GM23338 (cell line): ENCODE results near the gene STK31. TPM values are rescaled to one million over a fixed set of nuclear protein-coding genes. Genes with fewer than 3 reads are reported as not detected.

ENCODE experiments used
- ATAC-seq: fragments of 200-7000 bp; cut with Tn5 transposase; 3 replicates; pipeline ENCODE4 v1.9.1; 2020
- DNase-seq: peaks from one replicate; pipeline ENCODE4 v3.0.0-alpha.2; 2015; ENCODE audit warnings: low spot score
- H2AFZ ChIP-seq: fragments of 200-600 bp; sonication (generic); 2 replicates; pipeline ENCODE4 v1.8.0; 2016; ENCODE audit warnings: antibody characterized with exemption, mild to moderate bottlenecking, moderate library complexity
- H3F3A ChIP-seq: fragments of 200-600 bp; sonication (generic); replicated peaks from 2 replicates; pipeline ENCODE4 v1.8.0; 2017; ENCODE audit warnings: antibody characterized with exemption, mixed run types, low read depth
- H3K27ac ChIP-seq: fragments of 200-600 bp; sonication (generic); 2 replicates; pipeline ENCODE4 v1.6.1; 2016; ENCODE audit warnings: low read depth
- H3K27me3 ChIP-seq: fragments of 200-600 bp; sonication (generic); 2 replicates; pipeline ENCODE4 v1.8.0; 2016; ENCODE audit warnings: mild to moderate bottlenecking, mixed run types, moderate library complexity; ENCODE audit not compliant: insufficient read depth
- H3K36me3 ChIP-seq: fragments of 200-600 bp; sonication (generic); 2 replicates; pipeline ENCODE4 v1.8.0; 2016; ENCODE audit warnings: mild to moderate bottlenecking; ENCODE audit not compliant: insufficient read depth
- H3K4me1 ChIP-seq: fragments of 200-600 bp; sonication (generic); 2 replicates; pipeline ENCODE4 v1.8.0; 2016; ENCODE audit warnings: mild to moderate bottlenecking, moderate library complexity; ENCODE audit not compliant: insufficient read depth
- H3K4me2 ChIP-seq: fragments of 200-600 bp; sonication (generic); 2 replicates; pipeline ENCODE4 v1.7.1; 2017; ENCODE audit warnings: mixed run types
- H3K4me3 ChIP-seq: fragments of 200-600 bp; sonication (generic); 2 replicates; pipeline ENCODE4 v1.6.1; 2016; ENCODE audit warnings: mixed run types
- H3K79me2 ChIP-seq: fragments of 200-600 bp; sonication (generic); replicated peaks from 2 replicates; pipeline ENCODE4 v1.8.0; 2017; ENCODE audit warnings: mild to moderate bottlenecking; ENCODE audit not compliant: insufficient read depth
- H3K9me2 ChIP-seq: fragments of 200-600 bp; sonication (generic); 2 replicates; pipeline ENCODE4 v1.8.0; 2017; ENCODE audit not compliant: insufficient read depth
- H4K20me1 ChIP-seq: fragments of 200-600 bp; sonication (generic); replicated peaks from 2 replicates; pipeline ENCODE4 v1.8.0; 2017; ENCODE audit warnings: mild to moderate bottlenecking; ENCODE audit not compliant: insufficient read depth
- H3K27ac Mint-ChIP-seq: 2 replicates; pipeline ENCODE4 v1.8.0; 2020; ENCODE audit warnings: inconsistent platforms, mild to moderate bottlenecking, moderate library complexity, mixed read lengths
- H3K27me3 Mint-ChIP-seq: 3 replicates; pipeline ENCODE4 v1.8.0; 2022; ENCODE audit warnings: low read depth, mild to moderate bottlenecking, moderate library complexity, mixed read lengths, inconsistent platforms; ENCODE audit not compliant: insufficient read depth, poor library complexity
- H3K36me3 Mint-ChIP-seq: 3 replicates; pipeline ENCODE4 v1.8.0; 2021; ENCODE audit warnings: low read depth, mild to moderate bottlenecking, inconsistent platforms, moderate library complexity, mixed read lengths
- H3K4me1 Mint-ChIP-seq: 3 replicates; pipeline ENCODE4 v1.8.0; 2020; ENCODE audit warnings: mild to moderate bottlenecking, inconsistent platforms, mixed read lengths
- H3K4me3 Mint-ChIP-seq: 3 replicates; pipeline ENCODE4 v1.8.0; 2021; ENCODE audit warnings: moderate library complexity, mild to moderate bottlenecking, inconsistent platforms, mixed read lengths
- H3K9me3 Mint-ChIP-seq: 3 replicates; pipeline ENCODE4 v1.8.0; 2020; ENCODE audit warnings: moderate library complexity, mild to moderate bottlenecking, inconsistent platforms, mixed read lengths
- CREB1 ChIP-seq: fragments of 250-450 bp; sonication (Bioruptor Pico); IDR thresholded peaks from 2 replicates; pipeline ENCODE4 v1.5.0; 2020; ENCODE audit warnings: low read depth, mild to moderate bottlenecking, moderate library complexity
- EZH2 ChIP-seq: fragments of 200-600 bp; sonication (generic); IDR thresholded peaks from one replicate; pipeline ENCODE4 v1.8.0; 2017; ENCODE audit warnings: antibody characterized with exemption, mild to moderate bottlenecking, low read depth; ENCODE audit not compliant: unreplicated experiment
- EZH2phosphoT487 ChIP-seq: fragments of 200-600 bp; sonication (generic); IDR thresholded peaks from one replicate; pipeline ENCODE4 v1.8.1; 2018; ENCODE audit warnings: antibody characterized with exemption; ENCODE audit not compliant: unreplicated experiment
- STAT1 ChIP-seq: IDR thresholded peaks from one replicate; pipeline ENCODE4 v1.6.1; 2016; ENCODE audit warnings: antibody characterized with exemption; ENCODE audit not compliant: unreplicated experiment
- ZNF114 ChIP-seq: fragments of 250-450 bp; sonication (Bioruptor Pico); IDR thresholded peaks from 2 replicates; pipeline ENCODE4 v1.5.0; 2020; ENCODE audit warnings: mild to moderate bottlenecking, moderate library complexity
- polyA plus RNA-seq: library from polyadenylated mRNA; unstranded; fragments of >200 nt; fragmentation: Nextera tagmentation; extraction: Ambion mirVana; gene quantifications from 2 replicates; pipeline ENCODE4 v1.2.1, GENCODE V29; 2016
- total RNA-seq: library from RNA; depleted of rRNA; stranded (reverse); fragments of >200 nt; shearing (Covaris generic); gene quantifications from 2 replicates; pipeline ENCODE4 v1.2.3, GENCODE V29; 2014
- TF ChIP-seq, protein P1 (sequence below), 2 experiments: fragments of 200-600 bp in 1 of 2; sonication (generic) in 1 of 2; conservative IDR thresholded peaks; 2 replicates each; pipeline versions ENCODE4 v1.5.1 to v1.6.1; 2016 to 2017; ENCODE audit warnings: antibody characterized with exemption in 2 of 2, low read depth in 2 of 2, mild to moderate bottlenecking in 2 of 2, moderate library complexity in 1 of 2

The STK31 gene
- total and polyA plus RNA-seq, 2 experiments from 2014 or later = 0.31 to 0.55 TPM

- ATAC-seq = no peak
- no peak overlapping the region for H3K27ac Mint-ChIP-seq
- H3K79me2 ChIP-seq = no peaks in the 10 kb centered on the region
Measured at GRCh38 chr7:23808421-23808820, 98.4 kb downstream of the STK31 start.

GRCh38 chr7:23810099-23810498, 100.1 kb downstream of the STK31 start:
- Histone ChIP-seq H3K4me2 (no peak overlapping the region), H3K36me3 (peaks cover 5% of the 10 kb centered on the region; the same call in 1 of the 2 replicates), H2AFZ (no peak overlapping the region), H3K4me1 (no peaks in the 10 kb centered on the region), H3K79me2 (no peaks in the 10 kb centered on the region), H3K9me2 (peaks cover 6% of the 10 kb centered on the region), H3K27me3 (no peaks in the 10 kb centered on the region), H3K4me3 (no peak overlapping the region), H4K20me1 (no peaks in the 10 kb centered on the region), H3K27ac (no peak overlapping the region), H3F3A (no peaks in the 10 kb centered on the region)
- H3K4me1 Mint-ChIP-seq = no peaks in the 10 kb centered on the region
- no peaks in the 10 kb centered on the region for H3K36me3 Mint-ChIP-seq
- peaks cover 3% of the 10 kb centered on the region for H3K27me3 Mint-ChIP-seq
- ATAC-seq (no peak), DNase-seq (no peak)
- H3K27ac Mint-ChIP-seq = no peak overlapping the region
- TF ChIP-seq, protein P1, sequence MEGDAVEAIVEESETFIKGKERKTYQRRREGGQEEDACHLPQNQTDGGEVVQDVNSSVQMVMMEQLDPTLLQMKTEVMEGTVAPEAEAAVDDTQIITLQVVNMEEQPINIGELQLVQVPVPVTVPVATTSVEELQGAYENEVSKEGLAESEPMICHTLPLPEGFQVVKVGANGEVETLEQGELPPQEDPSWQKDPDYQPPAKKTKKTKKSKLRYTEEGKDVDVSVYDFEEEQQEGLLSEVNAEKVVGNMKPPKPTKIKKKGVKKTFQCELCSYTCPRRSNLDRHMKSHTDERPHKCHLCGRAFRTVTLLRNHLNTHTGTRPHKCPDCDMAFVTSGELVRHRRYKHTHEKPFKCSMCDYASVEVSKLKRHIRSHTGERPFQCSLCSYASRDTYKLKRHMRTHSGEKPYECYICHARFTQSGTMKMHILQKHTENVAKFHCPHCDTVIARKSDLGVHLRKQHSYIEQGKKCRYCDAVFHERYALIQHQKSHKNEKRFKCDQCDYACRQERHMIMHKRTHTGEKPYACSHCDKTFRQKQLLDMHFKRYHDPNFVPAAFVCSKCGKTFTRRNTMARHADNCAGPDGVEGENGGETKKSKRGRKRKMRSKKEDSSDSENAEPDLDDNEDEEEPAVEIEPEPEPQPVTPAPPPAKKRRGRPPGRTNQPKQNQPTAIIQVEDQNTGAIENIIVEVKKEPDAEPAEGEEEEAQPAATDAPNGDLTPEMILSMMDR (conservative IDR thresholded peaks at IDR 0.05; ENCODE audit: low read depth in 2 of 2) = no peak
- peaks cover 4% of the 10 kb centered on the region; the same call in 2 of the 3 replicates for H3K9me3 Mint-ChIP-seq
- H3K4me3 Mint-ChIP-seq = no peak overlapping the region

More at GRCh38 chr7:23808421-23808820, 98.4 kb downstream of the STK31 start:
- Mint-ChIP-seq H3K4me1 (no peaks in the 10 kb centered on the region), H3K27me3 (peaks cover 3% of the 10 kb centered on the region), H3K9me3 (peaks cover 4% of the 10 kb centered on the region; the same call in 2 of the 3 replicates), H3K4me3 (no peak overlapping the region), H3K36me3 (no peaks in the 10 kb centered on the region)
- Histone ChIP-seq H3F3A (no peaks in the 10 kb centered on the region), H4K20me1 (no peaks in the 10 kb centered on the region), H3K4me1 (no peaks in the 10 kb centered on the region), H3K36me3 (peaks cover 5% of the 10 kb centered on the region; the same call in 1 of the 2 replicates), H2AFZ (no peak overlapping the region; the same call in 1 of the 2 replicates), H3K4me3 (no peak overlapping the region), H3K4me2 (no peak overlapping the region), H3K9me2 (peaks cover 6% of the 10 kb centered on the region), H3K27me3 (no peaks in the 10 kb centered on the region), H3K27ac (no peak overlapping the region)
- no peak for DNase-seq
- TF ChIP-seq CREB1 = no peak
- TF ChIP-seq ZNF114 (CRISPR knock-in tag) = no peak
- no peak for TF ChIP-seq EZH2phosphoT487
- TF ChIP-seq, protein P1 (conservative IDR thresholded peaks at IDR 0.05; ENCODE audit: low read depth in 2 of 2) = no peak
- no peak for TF ChIP-seq EZH2
- no peak for TF ChIP-seq STAT1
